K562 (cell line): Measurements from ENCODE around the gene SMAD5.

Experiments used
- ARNT ChIP-seq, 2 experiments: fragments of 450-650 bp; IDR thresholded peaks; 2 replicates each; pipeline ENCODE4 v1.6.1; 2016; ENCODE audit warnings: mild to moderate bottlenecking in 1 of 2
- ATF7 ChIP-seq: fragments of 450-650 bp; IDR thresholded peaks from 2 replicates; pipeline ENCODE4 v1.7.1; 2014; ENCODE audit warnings: mild to moderate bottlenecking, moderate library complexity
- FOS ChIP-seq: IDR thresholded peaks from 3 replicates; pipeline ENCODE4 v1.6.1; 2011; ENCODE audit not compliant: insufficient read length; ENCODE audit errors: extremely low read depth
- FOXJ3 ChIP-seq: sonication (generic); formaldehyde crosslinking; IDR thresholded peaks from 2 replicates; pipeline ENCODE4 v1.4.0; 2020; ENCODE audit warnings: mild to moderate bottlenecking, missing genetic modification reagents
- MEF2A ChIP-seq: IDR thresholded peaks from 2 replicates; pipeline ENCODE4 v1.6.1; 2011; ENCODE audit warnings: low read depth, mild to moderate bottlenecking, low read length, moderate library complexity; ENCODE audit not compliant: control insufficient read depth
- MXI1 ChIP-seq: IDR thresholded peaks from 2 replicates; pipeline ENCODE4 v1.6.1; 2011; ENCODE audit warnings: low read depth, mild to moderate bottlenecking, improper control_type of control experiment, low read length
- MYC ChIP-seq, 2 experiments: fragments of 250-450 bp in 1 of 2; sonication (Bioruptor Pico) in 1 of 2; IDR thresholded peaks; 2 replicates each; pipeline versions ENCODE4 v1.5.1 to v1.6.1; 2012 to 2021; ENCODE audit warnings: low read depth in 2 of 2, borderline replicate concordance in 1 of 2, improper control_type of control experiment in 1 of 2, low read length in 1 of 2, mild to moderate bottlenecking in 1 of 2, moderate library complexity in 1 of 2
- NFE2L1 ChIP-seq: fragments of 450-650 bp; IDR thresholded peaks from 2 replicates; pipeline ENCODE4 v1.6.1; 2016; ENCODE audit warnings: missing genetic modification characterization, low read depth, mild to moderate bottlenecking, missing compliant biosample characterization, moderate library complexity, borderline replicate concordance
- TEAD4 ChIP-seq, 2 experiments: sonication (generic) in 1 of 2; formaldehyde crosslinking in 1 of 2; IDR thresholded peaks; 2 replicates each; pipeline versions ENCODE4 v1.6.1 to v1.8.0; 2012 to 2022; ENCODE audit warnings: borderline replicate concordance in 1 of 2, inconsistent platforms in 1 of 2, low read length in 1 of 2, mild to moderate bottlenecking in 1 of 2, missing genetic modification reagents in 1 of 2
- ZNF696 ChIP-seq: fragments of 250-450 bp; sonication (Bioruptor Pico); conservative IDR thresholded peaks from 2 replicates; pipeline ENCODE4 v1.4.0; 2020; ENCODE audit warnings: mild to moderate bottlenecking, moderate library complexity
- TF ChIP-seq, protein P1 (sequence below), 3 experiments: IDR thresholded peaks in 2 of 3; conservative IDR thresholded peaks in 1 of 3; 2 replicates each; pipeline ENCODE4 v1.5.1; 2011 to 2012; ENCODE audit warnings: low read length in 3 of 3, mild to moderate bottlenecking in 3 of 3, control low read depth in 2 of 3, improper control_type of control experiment in 1 of 3, inconsistent platforms in 1 of 3, low read depth in 1 of 3, mixed read lengths in 1 of 3, moderate library complexity in 1 of 3; ENCODE audit not compliant: insufficient read depth in 2 of 3
- TF ChIP-seq, protein P2 (sequence below): fragments of 250-450 bp; sonication (Bioruptor Pico); IDR thresholded peaks from 2 replicates; pipeline ENCODE4 v1.4.0; 2020; ENCODE audit warnings: mild to moderate bottlenecking, moderate library complexity
- TF ChIP-seq, protein P3 (sequence below), 2 experiments: IDR thresholded peaks; 2 replicates each; pipeline ENCODE4 v1.6.1; 2012; ENCODE audit warnings: improper control_type of control experiment in 2 of 2, low read depth in 2 of 2, low read length in 2 of 2, borderline replicate concordance in 1 of 2

DNA sequence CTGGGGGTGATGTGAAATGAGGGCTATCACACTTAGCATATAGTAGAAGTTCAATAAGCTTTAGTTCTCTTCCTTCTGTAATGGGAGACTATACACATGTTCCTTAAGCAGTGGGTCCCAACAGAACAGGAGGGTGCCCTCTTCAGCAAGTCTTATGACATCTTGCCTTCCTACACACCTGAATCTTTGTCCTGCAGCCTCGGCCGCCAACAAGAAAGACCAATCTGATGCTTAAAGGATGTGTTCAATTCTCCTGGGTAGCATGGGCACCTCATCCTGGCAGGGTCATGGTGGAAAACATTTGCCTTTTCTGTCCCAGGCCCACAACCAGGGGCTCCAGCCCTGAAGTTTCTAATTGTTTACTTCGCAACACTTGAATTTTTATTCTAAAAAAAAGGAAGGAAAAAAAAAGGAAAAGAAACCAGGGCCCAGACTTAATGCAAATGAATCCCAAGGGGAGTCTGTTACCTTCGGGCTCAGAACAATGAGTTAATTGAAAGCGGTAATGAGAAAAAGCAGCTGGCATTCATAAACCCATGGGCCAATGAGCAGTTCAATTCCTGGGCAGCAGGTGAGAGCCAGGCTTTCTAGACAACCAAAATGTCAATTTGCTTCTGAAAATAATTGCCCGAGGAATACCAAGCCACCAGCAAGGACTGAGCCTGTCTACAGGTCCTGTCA is 26.2 kb upstream of the SMAD5 start:
- TF ChIP-seq, protein P1, sequence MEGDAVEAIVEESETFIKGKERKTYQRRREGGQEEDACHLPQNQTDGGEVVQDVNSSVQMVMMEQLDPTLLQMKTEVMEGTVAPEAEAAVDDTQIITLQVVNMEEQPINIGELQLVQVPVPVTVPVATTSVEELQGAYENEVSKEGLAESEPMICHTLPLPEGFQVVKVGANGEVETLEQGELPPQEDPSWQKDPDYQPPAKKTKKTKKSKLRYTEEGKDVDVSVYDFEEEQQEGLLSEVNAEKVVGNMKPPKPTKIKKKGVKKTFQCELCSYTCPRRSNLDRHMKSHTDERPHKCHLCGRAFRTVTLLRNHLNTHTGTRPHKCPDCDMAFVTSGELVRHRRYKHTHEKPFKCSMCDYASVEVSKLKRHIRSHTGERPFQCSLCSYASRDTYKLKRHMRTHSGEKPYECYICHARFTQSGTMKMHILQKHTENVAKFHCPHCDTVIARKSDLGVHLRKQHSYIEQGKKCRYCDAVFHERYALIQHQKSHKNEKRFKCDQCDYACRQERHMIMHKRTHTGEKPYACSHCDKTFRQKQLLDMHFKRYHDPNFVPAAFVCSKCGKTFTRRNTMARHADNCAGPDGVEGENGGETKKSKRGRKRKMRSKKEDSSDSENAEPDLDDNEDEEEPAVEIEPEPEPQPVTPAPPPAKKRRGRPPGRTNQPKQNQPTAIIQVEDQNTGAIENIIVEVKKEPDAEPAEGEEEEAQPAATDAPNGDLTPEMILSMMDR (IDR thresholded peaks at IDR 0.05 in 2 of 3, conservative IDR thresholded peaks at IDR 0.05 in 1 of 3; ENCODE audit: insufficient read depth in 2 of 3, low read depth in 1 of 3, low read length in 3 of 3) = no peak
- TF ChIP-seq ATF7 = no peak
- TF ChIP-seq MEF2A = no peak
- TF ChIP-seq, protein P2, sequence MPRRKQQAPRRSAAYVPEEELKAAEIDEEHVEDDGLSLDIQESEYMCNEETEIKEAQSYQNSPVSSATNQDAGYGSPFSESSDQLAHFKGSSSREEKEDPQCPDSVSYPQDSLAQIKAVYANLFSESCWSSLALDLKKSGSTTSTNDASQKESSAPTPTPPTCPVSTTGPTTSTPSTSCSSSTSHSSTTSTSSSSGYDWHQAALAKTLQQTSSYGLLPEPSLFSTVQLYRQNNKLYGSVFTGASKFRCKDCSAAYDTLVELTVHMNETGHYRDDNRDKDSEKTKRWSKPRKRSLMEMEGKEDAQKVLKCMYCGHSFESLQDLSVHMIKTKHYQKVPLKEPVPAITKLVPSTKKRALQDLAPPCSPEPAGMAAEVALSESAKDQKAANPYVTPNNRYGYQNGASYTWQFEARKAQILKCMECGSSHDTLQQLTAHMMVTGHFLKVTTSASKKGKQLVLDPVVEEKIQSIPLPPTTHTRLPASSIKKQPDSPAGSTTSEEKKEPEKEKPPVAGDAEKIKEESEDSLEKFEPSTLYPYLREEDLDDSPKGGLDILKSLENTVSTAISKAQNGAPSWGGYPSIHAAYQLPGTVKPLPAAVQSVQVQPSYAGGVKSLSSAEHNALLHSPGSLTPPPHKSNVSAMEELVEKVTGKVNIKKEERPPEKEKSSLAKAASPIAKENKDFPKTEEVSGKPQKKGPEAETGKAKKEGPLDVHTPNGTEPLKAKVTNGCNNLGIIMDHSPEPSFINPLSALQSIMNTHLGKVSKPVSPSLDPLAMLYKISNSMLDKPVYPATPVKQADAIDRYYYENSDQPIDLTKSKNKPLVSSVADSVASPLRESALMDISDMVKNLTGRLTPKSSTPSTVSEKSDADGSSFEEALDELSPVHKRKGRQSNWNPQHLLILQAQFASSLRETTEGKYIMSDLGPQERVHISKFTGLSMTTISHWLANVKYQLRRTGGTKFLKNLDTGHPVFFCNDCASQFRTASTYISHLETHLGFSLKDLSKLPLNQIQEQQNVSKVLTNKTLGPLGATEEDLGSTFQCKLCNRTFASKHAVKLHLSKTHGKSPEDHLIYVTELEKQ (CRISPR knock-in tag) = no peak
- TF ChIP-seq TEAD4 (IDR thresholded peaks at IDR 0.05; ENCODE audit: low read length) = no peak
- no peak for TF ChIP-seq TEAD4 (CRISPR knock-in tag; IDR thresholded peaks at IDR 0.05; ENCODE audit: borderline replicate concordance)
- TF ChIP-seq FOXJ3 (CRISPR knock-in tag) = no peak
- TF ChIP-seq ZNF696 (CRISPR knock-in tag) = no peak
- no peak for TF ChIP-seq ARNT (IDR thresholded peaks at IDR 0.05)
- no peak for TF ChIP-seq MXI1
- TF ChIP-seq FOS = no peak
- no peak for TF ChIP-seq NFE2L1
- TF ChIP-seq, protein P3, sequence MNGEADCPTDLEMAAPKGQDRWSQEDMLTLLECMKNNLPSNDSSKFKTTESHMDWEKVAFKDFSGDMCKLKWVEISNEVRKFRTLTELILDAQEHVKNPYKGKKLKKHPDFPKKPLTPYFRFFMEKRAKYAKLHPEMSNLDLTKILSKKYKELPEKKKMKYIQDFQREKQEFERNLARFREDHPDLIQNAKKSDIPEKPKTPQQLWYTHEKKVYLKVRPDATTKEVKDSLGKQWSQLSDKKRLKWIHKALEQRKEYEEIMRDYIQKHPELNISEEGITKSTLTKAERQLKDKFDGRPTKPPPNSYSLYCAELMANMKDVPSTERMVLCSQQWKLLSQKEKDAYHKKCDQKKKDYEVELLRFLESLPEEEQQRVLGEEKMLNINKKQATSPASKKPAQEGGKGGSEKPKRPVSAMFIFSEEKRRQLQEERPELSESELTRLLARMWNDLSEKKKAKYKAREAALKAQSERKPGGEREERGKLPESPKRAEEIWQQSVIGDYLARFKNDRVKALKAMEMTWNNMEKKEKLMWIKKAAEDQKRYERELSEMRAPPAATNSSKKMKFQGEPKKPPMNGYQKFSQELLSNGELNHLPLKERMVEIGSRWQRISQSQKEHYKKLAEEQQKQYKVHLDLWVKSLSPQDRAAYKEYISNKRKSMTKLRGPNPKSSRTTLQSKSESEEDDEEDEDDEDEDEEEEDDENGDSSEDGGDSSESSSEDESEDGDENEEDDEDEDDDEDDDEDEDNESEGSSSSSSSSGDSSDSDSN (IDR thresholded peaks at IDR 0.05; ENCODE audit: borderline replicate concordance in 1 of 2, low read depth in 2 of 2, low read length in 2 of 2) = no peak
- no peak for TF ChIP-seq MYC (IDR thresholded peaks at IDR 0.05; ENCODE audit: low read depth, low read length)
- TF ChIP-seq MYC (CRISPR knock-in tag; IDR thresholded peaks at IDR 0.05; ENCODE audit: borderline replicate concordance, low read depth) = no peak
